Caki2 (cell line): ENCODE data around the gene FBXO36. TPM values are rescaled to one million over a fixed set of nuclear protein-coding genes. Genes with fewer than 3 reads are reported as not detected.
"Not testable (repeated sequence)": the region's sequence is repeated elsewhere in the genome, so short reads cannot be mapped to it uniquely, and the experiment has no call there.

Experiments used
- DNase-seq: peaks from one replicate; pipeline ENCODE4 v3.0.0-alpha.2; 2015; ENCODE audit warnings: low read depth
- in situ Hi-C: cut with HindIII; loops from 2 replicates; pipeline ENCODE4 v1.10.0; 2016; ENCODE audit warnings: low sequenced_read_pairs, low pct_unique_long_range_greater_than_20kb, mixed read lengths
- total RNA-seq: library from RNA; depleted of rRNA; stranded (reverse); fragments of >200 nt; shearing (Covaris generic); gene quantifications from 2 replicates; pipeline ENCODE4 v1.2.3, GENCODE V29; 2014; ENCODE audit warnings: low replicate concordance; rRNA removed

The FBXO36 gene
- total RNA-seq = 1.4 and 1.9 TPM in 2 replicates

- in situ Hi-C loops = no loop called here
- no peak for DNase-seq
Measured at GRCh38 chr2:229922449-229923386, at the start of gene FBXO36. TSS of gene FBXO36 (plus strand) at chr2:229922503. CDS start at chr2:229922514, 11 bp downstream.

- peak; percentile 21 for DNase-seq
- in situ Hi-C loops = no loop called here
Measured at GRCh38 chr2:229873123-229873581, 49.2 kb upstream of the FBXO36 start.

GRCh38 chr2:229874647-229875046, 47.7 kb upstream of the FBXO36 start:
- in situ Hi-C loops = no loop called here
- DNase-seq = no peak

- in situ Hi-C loops = no loop called here
- no peak for DNase-seq
Measured at GRCh38 chr2:229875549-229875948, 46.8 kb upstream of the FBXO36 start.

- DNase-seq = no peak
- in situ Hi-C loops = no loop called here
Measured at GRCh38 chr2:229879191-229879950, 42.9 kb upstream of the FBXO36 start.

- in situ Hi-C loops = no loop called here
- DNase-seq = no peak
Measured at GRCh38 chr2:229880892-229881586, 41.3 kb upstream of the FBXO36 start.

- in situ Hi-C loops = no loop called here
- no peak for DNase-seq
Measured at GRCh38 chr2:229882583-229882982, 39.7 kb upstream of the FBXO36 start.

- DNase-seq = no peak
- in situ Hi-C loops = no loop called here
Measured at GRCh38 chr2:229884775-229885699, 37.3 kb upstream of the FBXO36 start.

- no peak for DNase-seq
- in situ Hi-C loops = no loop called here
Measured at GRCh38 chr2:229887441-229887840, 34.9 kb upstream of the FBXO36 start.

- in situ Hi-C loops = no loop called here
- DNase-seq = no peak
Measured at GRCh38 chr2:229888031-229888430, 34.3 kb upstream of the FBXO36 start.

GRCh38 chr2:229889023-229889422, 33.3 kb upstream of the FBXO36 start:
- DNase-seq = no peak
- in situ Hi-C loops = no loop called here

- in situ Hi-C loops = no loop called here
- no peak for DNase-seq
Measured at GRCh38 chr2:229896857-229897256, 25.4 kb upstream of the FBXO36 start.

GRCh38 chr2:229899604-229900003, 22.7 kb upstream of the FBXO36 start:
- in situ Hi-C loops = no loop called here
- DNase-seq = no peak

- DNase-seq = no peak
- in situ Hi-C loops = no loop called here
Measured at GRCh38 chr2:229900012-229900411, 22.3 kb upstream of the FBXO36 start.

GRCh38 chr2:229900514-229900913, 21.8 kb upstream of the FBXO36 start:
- in situ Hi-C loops, DNase-seq: not testable (repeated sequence)

GRCh38 chr2:229901819-229902218, 20.5 kb upstream of the FBXO36 start:
- DNase-seq = peak; percentile 23
- in situ Hi-C loops = no loop called here

- in situ Hi-C loops = no loop called here
- no peak for DNase-seq
Measured at GRCh38 chr2:229903037-229903436, 19.3 kb upstream of the FBXO36 start.

GRCh38 chr2:229905601-229906000, 16.7 kb upstream of the FBXO36 start:
- in situ Hi-C loops = no loop called here
- DNase-seq = no peak
